Lung (tissue), 16 donors: ENCODE data around the gene HACD3. TPM values are rescaled to one million over a fixed set of nuclear protein-coding genes. Genes with fewer than 3 reads are reported as not detected.
A peak's percentile ranks its signal among the peaks of the same experiment; 100 is the strongest.

Source experiments
- ATAC-seq: fragments of 200-7000 bp; cut with Tn5 transposase; one replicate; pipeline ENCODE4 v1.9.1; 2020; ENCODE audit warnings: moderate number of reproducible peaks; ENCODE audit not compliant: insufficient read depth, low FRiP score
- DNase-seq, 3 donors: peaks; one replicate each; pipeline ENCODE4 v3.0.0-alpha.2; 2013 to 2017
- H3K27ac ChIP-seq, 2 donors: one replicate each; pipeline ENCODE4 v1.5.1; 2013; ENCODE audit warnings: mild to moderate bottlenecking in 2 of 2, moderate library complexity in 2 of 2, control low read depth in 1 of 2, inconsistent platforms in 1 of 2, low read depth in 1 of 2, low read length in 1 of 2
- H3K27me3 ChIP-seq, 3 donors: one replicate each; pipeline ENCODE4 v1.5.1; 2013; ENCODE audit warnings: low read length in 2 of 3; ENCODE audit not compliant: control insufficient read depth in 3 of 3, insufficient read depth in 3 of 3
- H3K36me3 ChIP-seq, 4 donors: one replicate each; pipeline ENCODE4 v1.5.1; 2013; ENCODE audit warnings: low read length in 4 of 4, mild to moderate bottlenecking in 1 of 4, moderate library complexity in 1 of 4; ENCODE audit not compliant: control insufficient read depth in 4 of 4, insufficient read depth in 4 of 4
- H3K4me1 ChIP-seq, 5 donors: one replicate each; pipeline ENCODE4 v1.5.1; 2013; ENCODE audit warnings: low read length in 5 of 5, mild to moderate bottlenecking in 2 of 5, moderate library complexity in 1 of 5; ENCODE audit not compliant: control insufficient read depth in 5 of 5, insufficient read depth in 5 of 5
- H3K4me3 ChIP-seq: one replicate; pipeline ENCODE4 v1.5.1; 2013; ENCODE audit warnings: mild to moderate bottlenecking, control low read depth, moderate library complexity
- H3K9ac ChIP-seq, 2 donors: one replicate each; pipeline ENCODE4 v1.5.1; 2013; ENCODE audit warnings: low read length in 2 of 2, control low read depth in 1 of 2; ENCODE audit not compliant: insufficient read depth in 1 of 2
- H3K9me3 ChIP-seq, 4 donors: one replicate each; pipeline ENCODE4 v1.5.1; 2013; ENCODE audit warnings: low read length in 3 of 4, mild to moderate bottlenecking in 1 of 4, moderate library complexity in 1 of 4; ENCODE audit not compliant: control insufficient read depth in 4 of 4, insufficient read depth in 3 of 4
- WGBS, 2 donors: extraction: QIAGEN DNeasy Blood & Tissue Kit; methylation state at CpG; one replicate each; pipeline ENCODE4 v1.1.7; 2013; 5-methylcytosine and 5-hydroxymethylcytosine counted together
- long read RNA-seq, 5 donors: transcript quantifications; one replicate each; lab custom pipeline, GENCODE V29; 2026
- polyA plus RNA-seq, 2 donors: library from polyadenylated mRNA; stranded (reverse); fragments of 200-250 nt; gene quantifications; one replicate each; pipeline ENCODE4 v1.2.1, GENCODE V29; 2013
- total RNA-seq, 2 donors: library from RNA; depleted of rRNA in 1 of 2; stranded (reverse); fragments of >200 nt in 1 of 2; gene quantifications; one replicate each; pipeline ENCODE4 v1.2.1, GENCODE V29; 2014 to 2021
- TF ChIP-seq, protein P1 (sequence below): IDR thresholded peaks from 2 replicates; pipeline ENCODE4 v1.5.1; 2012; ENCODE audit warnings: mild to moderate bottlenecking; ENCODE audit errors: control extremely low read depth, extremely low read depth
- donor health status: control.
- donor health status: control.
- donor health status: Bipolar disorder and iron deficiency.
- donor health status: healthy.
- donor health status: DM: yes; HTN: yes; CAD: no.

Gene HACD3, protein sequence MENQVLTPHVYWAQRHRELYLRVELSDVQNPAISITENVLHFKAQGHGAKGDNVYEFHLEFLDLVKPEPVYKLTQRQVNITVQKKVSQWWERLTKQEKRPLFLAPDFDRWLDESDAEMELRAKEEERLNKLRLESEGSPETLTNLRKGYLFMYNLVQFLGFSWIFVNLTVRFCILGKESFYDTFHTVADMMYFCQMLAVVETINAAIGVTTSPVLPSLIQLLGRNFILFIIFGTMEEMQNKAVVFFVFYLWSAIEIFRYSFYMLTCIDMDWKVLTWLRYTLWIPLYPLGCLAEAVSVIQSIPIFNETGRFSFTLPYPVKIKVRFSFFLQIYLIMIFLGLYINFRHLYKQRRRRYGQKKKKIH
- total RNA-seq, result 10 to 100 TPM; 36.2 to 77.9 TPM
- 10 to 100 TPM; 14.0 to 25.9 TPM for polyA plus RNA-seq
- long read RNA-seq, donor 1, transcript HACD3-201 (11 exons, 3,228 nt), result major isoform, 39 of 46 reads
- long read RNA-seq, donor 1, partial matches to known transcripts, result 5 of 46 reads
- long read RNA-seq, donor 1, other reads (novel, unspliced or antisense), result 0 of 46 reads
- long read RNA-seq, donor 2, transcript HACD3-201 (11 exons, 3,228 nt), result major isoform, 8 of 89 reads
- long read RNA-seq, donor 2, partial matches to known transcripts, result 80 of 89 reads
- long read RNA-seq, donor 2, other reads (novel, unspliced or antisense), result 0 of 89 reads
- long read RNA-seq, donor 3, transcript HACD3-201 (11 exons, 3,228 nt), result major isoform, 17 of 18 reads
- long read RNA-seq, donor 3, partial matches to known transcripts, result 0 of 18 reads
- long read RNA-seq, donor 3, other reads (novel, unspliced or antisense), result 0 of 18 reads
- long read RNA-seq, donor 4, transcript HACD3-201 (11 exons, 3,228 nt), result major isoform, 14 of 20 reads
- long read RNA-seq, donor 4, partial matches to known transcripts, result 5 of 20 reads
- long read RNA-seq, donor 4, other reads (novel, unspliced or antisense), result 0 of 20 reads
- long read RNA-seq, donor 5, transcript HACD3-201 (11 exons, 3,228 nt), result major isoform, 45 of 238 reads
- long read RNA-seq, donor 5, partial matches to known transcripts, result 175 of 238 reads
- long read RNA-seq, donor 5, other reads (novel, unspliced or antisense), result 15 of 238 reads

DNA sequence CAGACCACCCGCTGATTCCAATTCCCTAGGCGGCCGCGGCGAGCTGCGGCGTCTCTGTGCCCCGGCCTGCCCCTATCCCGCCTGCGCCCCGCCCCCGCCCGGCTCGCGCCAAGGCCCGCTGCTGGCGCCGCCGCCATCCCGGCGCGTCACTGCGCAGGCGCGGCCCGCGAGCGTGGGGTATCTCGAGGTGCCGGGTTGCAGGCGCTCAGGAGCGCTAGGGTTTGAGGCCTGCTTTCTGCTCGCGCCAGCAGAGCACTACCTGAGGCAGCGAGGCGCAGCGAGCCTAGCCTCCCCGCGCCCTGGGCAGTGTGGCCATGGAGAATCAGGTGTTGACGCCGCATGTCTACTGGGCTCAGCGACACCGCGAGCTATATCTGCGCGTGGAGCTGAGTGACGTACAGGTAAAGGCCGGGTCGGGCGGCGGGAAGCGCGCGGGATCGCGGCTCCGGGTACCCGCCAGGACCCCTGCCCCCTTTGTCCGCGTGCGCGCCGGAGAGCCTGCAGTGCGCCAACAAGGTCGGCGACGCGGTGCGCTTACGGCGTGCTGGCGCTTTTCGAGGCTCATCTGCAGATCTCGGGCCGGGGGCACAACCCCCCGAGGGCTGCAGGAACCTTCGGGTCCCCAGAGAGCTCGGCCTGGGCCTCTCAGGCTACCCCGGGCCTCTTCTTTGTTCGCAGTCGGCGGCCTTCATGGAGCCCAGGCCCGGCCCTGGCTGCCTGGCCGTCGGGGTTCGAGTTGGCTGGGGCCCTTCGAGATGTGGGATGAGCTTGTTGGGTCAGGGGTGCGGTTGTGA, at the start of gene HACD3:
Gene HACD3, plus strand, starts transcription at position 146 of the 794 bp plus-strand sequence. Its CDS starts 169 bp downstream, at position 315.
- H3K9ac ChIP-seq, result peak within 1 kb of the TSS; percentile 67 to 86
- 0 to 1% methylated on average over 87 to 88 of the region's 88 CpGs for WGBS, 2 donors
- DNase-seq, result peak; percentile 90 to 93 (median 91)
- no peaks in the 10 kb centered on the region for H3K36me3 ChIP-seq
- peak; percentile 94 for ATAC-seq
- peaks cover 3 to 55% (median 15%) of the 10 kb centered on the region in 5 donors for H3K4me1 ChIP-seq
- H3K4me3 ChIP-seq, result peak within 1 kb of the TSS; percentile 94
- H3K9me3 ChIP-seq, result no peaks in the 10 kb centered on the region
- TF ChIP-seq, protein P1, sequence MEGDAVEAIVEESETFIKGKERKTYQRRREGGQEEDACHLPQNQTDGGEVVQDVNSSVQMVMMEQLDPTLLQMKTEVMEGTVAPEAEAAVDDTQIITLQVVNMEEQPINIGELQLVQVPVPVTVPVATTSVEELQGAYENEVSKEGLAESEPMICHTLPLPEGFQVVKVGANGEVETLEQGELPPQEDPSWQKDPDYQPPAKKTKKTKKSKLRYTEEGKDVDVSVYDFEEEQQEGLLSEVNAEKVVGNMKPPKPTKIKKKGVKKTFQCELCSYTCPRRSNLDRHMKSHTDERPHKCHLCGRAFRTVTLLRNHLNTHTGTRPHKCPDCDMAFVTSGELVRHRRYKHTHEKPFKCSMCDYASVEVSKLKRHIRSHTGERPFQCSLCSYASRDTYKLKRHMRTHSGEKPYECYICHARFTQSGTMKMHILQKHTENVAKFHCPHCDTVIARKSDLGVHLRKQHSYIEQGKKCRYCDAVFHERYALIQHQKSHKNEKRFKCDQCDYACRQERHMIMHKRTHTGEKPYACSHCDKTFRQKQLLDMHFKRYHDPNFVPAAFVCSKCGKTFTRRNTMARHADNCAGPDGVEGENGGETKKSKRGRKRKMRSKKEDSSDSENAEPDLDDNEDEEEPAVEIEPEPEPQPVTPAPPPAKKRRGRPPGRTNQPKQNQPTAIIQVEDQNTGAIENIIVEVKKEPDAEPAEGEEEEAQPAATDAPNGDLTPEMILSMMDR, result no peak
- peak within 1 kb of the TSS; percentile 74 to 82 for H3K27ac ChIP-seq
- no peaks in the 10 kb centered on the region for H3K27me3 ChIP-seq

DNA sequence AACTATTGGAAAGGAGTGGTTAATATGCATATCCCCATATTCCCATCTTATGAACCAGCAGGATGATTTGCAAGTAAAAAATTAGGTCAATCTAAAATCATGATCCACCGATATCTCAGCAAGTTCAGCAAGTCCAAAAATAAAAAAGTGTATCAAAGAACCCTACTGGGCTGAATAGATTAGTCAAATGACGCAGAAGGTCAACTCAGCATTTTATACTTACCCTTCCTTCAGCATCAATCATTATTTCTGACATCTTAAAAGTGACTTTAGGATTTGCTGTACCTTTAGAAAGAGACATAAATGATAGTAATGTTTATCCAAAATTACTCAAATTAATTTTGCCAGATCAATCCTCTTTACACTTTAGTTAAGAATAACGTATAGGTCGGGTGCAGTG, 45.4 kb upstream of the HACD3 start:
- no peaks in the 10 kb centered on the region for H3K27me3 ChIP-seq
- no peak overlapping the region for H3K9ac ChIP-seq
- H3K4me1 ChIP-seq, result no peaks in the 10 kb centered on the region
- no peaks in the 10 kb centered on the region for H3K9me3 ChIP-seq
- no peak overlapping the region for H3K27ac ChIP-seq
- 97 to 98% methylated on average over 4 of the region's 4 CpGs for WGBS, 2 donors
- H3K4me3 ChIP-seq, result no peak overlapping the region
- ATAC-seq (no peak), DNase-seq (no peak)
- H3K36me3 ChIP-seq, result peaks cover 18 to 34% (median 22%) of the 10 kb centered on the region in 4 donors
- TF ChIP-seq, protein P1, result no peak

DNA sequence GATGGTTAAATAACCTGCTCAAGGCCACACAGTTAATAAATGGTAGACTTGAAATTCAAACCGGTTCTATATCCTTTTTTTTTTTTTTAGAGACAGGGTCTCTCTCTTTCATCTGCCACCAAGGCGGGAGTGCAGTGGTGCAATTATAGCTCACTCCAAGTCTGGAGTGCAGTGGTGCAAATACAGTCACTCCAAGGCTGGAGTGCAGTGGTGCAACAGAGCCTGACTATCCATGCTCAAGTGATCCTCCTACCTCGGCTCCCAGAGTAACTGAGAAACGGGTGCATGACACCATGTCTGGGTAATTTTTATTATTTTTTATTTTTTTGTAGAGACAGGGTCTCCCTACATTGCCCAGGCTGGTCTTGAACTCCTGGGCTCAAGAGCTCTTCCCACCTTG, 36.2 kb upstream of the HACD3 start:
- no peaks in the 10 kb centered on the region for H3K9me3 ChIP-seq
- H3K36me3 ChIP-seq, result peaks cover 9 to 28% (median 21%) of the 10 kb centered on the region in 4 donors
- DNase-seq (no peak), ATAC-seq (no peak)
- no peak overlapping the region for H3K27ac ChIP-seq
- WGBS, 2 donors, result 72 to 89% methylated on average over 4 of the region's 4 CpGs
- H3K4me1 ChIP-seq, result peaks cover 0 to 1% (median 0%) of the 10 kb centered on the region in 5 donors
- no peak overlapping the region for H3K4me3 ChIP-seq
- TF ChIP-seq, protein P1, result no peak
- H3K9ac ChIP-seq, result no peak overlapping the region
- no peaks in the 10 kb centered on the region for H3K27me3 ChIP-seq
